Endometrial microvascular endothelial cells (primary cell): Measurements from ENCODE around the gene DMRTC1. TPM values are rescaled to one million over a fixed set of nuclear protein-coding genes. Genes with fewer than 3 reads are reported as not detected.
"Not testable (repeated sequence)": the region's sequence is repeated elsewhere in the genome, so short reads cannot be mapped to it uniquely, and the experiment has no call there.

Experiments used
- in situ Hi-C: cut with HindIII; loops from 2 replicates; pipeline ENCODE4 v1.10.0; 2017; ENCODE audit warnings: low sequenced_read_pairs, low pct_unique_long_range_greater_than_20kb; ENCODE audit errors: inconsistent ontology term
- total RNA-seq: library from RNA; depleted of rRNA; stranded (reverse); fragments of >200 nt; gene quantifications from one replicate; pipeline ENCODE4 v1.2.3, GENCODE V29; 2015; ENCODE audit errors: inconsistent ontology term

The DMRTC1 gene
- total RNA-seq, result not detected

- in situ Hi-C loops, result not testable (repeated sequence)
Measured at GRCh38 chrX:72943819-72944169, at the start of gene DMRTC1. DMRTC1 (minus strand) TSS chrX:72943837; CDS start chrX:72875694, 68,143 bp downstream.

- in situ Hi-C loops, result not testable (repeated sequence)
Measured at GRCh38 chrX:72980894-72981469, 37.3 kb upstream of the DMRTC1 start.

GRCh38 chrX:72974885-72975284 is 31.2 kb upstream of the DMRTC1 start:
- in situ Hi-C loops, result not testable (repeated sequence)

- in situ Hi-C loops, result not testable (repeated sequence)
Measured at GRCh38 chrX:72971859-72972258, 28.2 kb upstream of the DMRTC1 start.

DNA sequence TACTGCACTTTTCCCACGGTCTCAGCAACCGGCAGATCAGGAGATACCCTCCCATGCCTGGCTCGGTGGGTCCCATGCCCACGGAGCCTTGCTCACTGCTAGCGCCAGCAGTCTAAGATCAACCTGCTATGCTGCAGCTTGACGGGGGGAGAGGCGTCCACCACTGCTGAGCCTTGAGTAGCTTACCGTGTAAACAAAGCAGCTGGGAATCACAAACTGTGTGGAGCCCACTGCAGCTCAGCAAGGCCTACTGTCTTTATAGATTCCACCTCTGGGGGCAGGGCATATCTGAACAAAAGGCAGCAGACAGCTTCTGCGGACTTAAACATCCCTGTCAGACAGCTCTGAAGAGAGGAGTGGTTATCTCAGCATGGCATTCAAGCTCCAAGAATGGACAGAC is 16.3 kb upstream of the DMRTC1 start:
- in situ Hi-C loops, result not testable (repeated sequence)

- in situ Hi-C loops, result not testable (repeated sequence)
Measured at GRCh38 chrX:72943035-72943818, 410 bp downstream of the DMRTC1 start.

DNA sequence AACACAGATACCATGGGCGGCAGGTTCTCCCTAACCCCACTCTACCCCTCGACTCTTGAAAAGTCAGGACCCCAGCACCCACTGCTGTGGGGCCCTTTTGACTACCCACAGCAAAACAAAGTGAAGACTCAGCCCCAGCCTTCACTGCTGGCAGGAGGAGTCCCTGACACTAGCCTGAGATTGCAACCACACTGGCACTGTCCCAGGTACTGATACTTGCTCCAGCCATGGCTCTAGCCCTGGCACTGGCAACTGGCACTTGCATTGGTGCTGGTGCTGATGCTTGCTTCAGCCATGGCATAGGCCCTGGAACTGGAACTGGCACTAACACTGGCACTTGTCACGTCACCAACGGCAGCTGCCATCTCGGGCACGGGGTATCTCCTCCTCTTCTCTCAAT is 1.4 kb downstream of the DMRTC1 start:
- in situ Hi-C loops, result not testable (repeated sequence)

GRCh38 chrX:72937906-72938305 is 5.7 kb downstream of the DMRTC1 start, which contains the start of gene FAM236A:
FAM236A (plus strand) TSS chrX:72938206; CDS start chrX:72938263, 57 bp downstream.
- in situ Hi-C loops, result not testable (repeated sequence)

DNA sequence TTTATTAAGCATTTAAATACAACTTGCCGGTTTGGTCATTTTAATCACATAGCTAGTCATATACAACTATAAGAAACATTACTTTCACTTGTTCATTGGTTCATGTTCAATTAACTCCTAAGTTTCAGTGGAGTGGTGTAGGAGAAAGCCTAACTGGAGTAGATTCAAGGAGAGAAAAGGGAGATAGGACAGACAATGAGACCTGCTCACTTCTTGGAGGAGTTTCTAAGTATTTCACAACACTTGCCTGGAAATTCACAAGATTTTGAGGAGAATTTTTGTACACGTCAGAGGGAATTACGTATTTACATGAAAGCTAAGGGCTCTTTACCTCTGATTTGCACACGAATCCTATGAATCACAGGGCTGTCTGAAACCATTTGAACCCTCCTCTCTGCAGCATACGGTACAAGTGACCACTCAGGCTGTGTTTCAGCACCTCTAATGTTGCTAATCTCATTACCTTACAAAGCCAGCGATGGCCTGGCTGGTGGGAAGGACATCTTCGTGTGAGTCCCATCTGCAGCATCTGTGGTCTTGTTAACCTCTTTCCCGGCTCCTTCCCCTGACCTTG is 6.7 kb downstream of the DMRTC1 start:
- in situ Hi-C loops, result not testable (repeated sequence)

- in situ Hi-C loops, result not testable (repeated sequence)
Measured at GRCh38 chrX:72936455-72936854, 7.2 kb downstream of the DMRTC1 start.

DNA sequence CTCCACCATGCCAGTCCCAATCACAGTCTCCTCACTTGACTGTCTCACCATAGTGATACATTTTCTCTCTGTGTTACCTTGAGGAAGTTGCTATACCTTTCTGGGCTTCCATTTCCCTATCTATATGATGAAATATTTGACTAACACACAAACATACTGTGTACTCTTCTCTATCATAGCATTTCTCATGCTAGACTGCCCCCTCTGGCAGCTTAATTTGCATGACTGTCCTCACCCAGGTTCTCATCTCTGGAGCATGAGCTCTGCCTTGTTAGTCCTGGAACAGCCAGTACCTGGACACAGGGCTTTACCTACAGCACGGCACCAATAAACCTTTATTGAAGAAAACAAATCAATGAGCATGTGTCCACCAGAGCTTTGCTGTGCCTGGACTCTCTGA is 11.4 kb downstream of the DMRTC1 start:
- in situ Hi-C loops, result not testable (repeated sequence)

DNA sequence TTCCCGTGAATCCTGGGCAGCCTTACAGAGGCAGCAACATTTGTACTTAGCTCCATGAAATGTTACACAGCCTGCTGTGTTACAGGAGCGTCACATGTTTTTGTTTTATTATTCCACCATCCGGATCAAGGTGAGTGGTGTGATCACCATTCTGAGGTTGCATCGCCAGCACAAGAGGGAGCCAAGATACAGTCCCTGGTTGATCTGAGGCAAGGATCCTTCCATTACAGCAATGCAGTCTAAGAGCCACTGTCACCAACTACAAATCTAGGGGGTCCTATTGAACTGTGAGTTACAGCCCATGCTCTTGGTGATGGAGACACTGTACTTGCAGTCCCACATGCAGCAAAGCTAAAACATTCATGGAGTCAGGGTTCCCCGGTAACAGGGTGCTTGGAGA is 27.5 kb downstream of the DMRTC1 start:
- in situ Hi-C loops, result not testable (repeated sequence)

DNA sequence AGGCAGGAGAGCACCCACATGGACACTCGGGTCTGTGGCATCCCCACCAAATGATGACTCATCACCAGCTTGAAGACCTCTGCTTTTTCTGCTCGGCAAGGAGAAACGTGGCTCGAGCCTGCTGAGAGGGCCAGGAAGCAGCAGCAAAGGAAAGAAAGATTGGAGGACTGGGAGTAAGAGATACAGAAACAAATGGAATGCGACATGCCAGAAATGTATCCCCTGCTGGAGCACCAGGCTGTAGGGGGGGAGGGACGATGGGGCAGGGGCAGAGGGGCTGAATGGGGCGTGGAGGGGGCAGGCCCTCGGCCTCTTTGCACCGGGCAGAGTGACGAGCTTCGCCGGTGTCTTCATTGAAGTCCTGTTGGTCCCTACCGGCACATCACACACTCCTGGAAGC is 31.3 kb downstream of the DMRTC1 start, which contains the start of gene FAM236C:
Gene FAM236C, plus strand, starts transcription at position 301 of the 400 bp plus-strand sequence. CDS start 100 bp downstream, outside the sequence.
- in situ Hi-C loops, result not testable (repeated sequence)

DNA sequence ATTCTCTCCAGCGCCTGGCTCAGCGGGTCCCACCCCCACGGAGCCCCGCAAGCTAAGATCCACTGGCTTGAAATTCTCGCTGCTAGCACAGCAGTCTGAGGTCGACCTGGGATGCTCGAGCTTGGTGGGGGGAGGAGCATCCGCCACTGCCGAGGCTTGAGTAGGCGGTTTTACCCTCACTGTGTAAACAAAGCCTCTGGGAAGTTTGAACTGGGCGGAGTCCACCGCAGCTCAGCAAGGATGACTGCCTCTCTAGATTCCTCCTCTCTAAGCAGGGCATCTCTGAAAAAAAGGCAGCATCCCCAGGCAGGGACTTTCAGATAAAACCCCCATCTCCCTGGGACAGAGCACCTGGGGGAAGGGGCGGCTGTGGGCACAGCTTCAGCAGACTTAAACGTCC is 53.9 kb downstream of the DMRTC1 start:
- in situ Hi-C loops, result not testable (repeated sequence)

DNA sequence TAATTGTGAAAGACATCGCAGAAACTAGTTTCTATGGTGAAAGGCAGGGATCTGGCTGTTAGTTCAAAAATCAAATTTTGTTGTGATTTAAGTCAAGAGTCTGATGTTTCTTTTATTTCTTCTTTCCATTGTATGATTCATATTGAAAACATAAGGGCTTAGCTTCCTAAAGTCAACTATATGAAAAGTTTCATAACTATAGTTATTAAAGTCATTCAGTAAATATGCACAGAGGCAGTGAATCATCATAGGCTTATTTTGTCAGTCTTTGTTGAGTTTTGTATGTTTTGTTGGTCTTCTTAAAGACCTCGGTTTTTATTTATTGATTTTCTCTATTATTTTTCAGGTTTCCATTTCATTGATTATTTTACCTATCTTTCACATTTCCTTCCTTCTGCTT is 60.7 kb downstream of the DMRTC1 start:
- in situ Hi-C loops, result not testable (repeated sequence)

DNA sequence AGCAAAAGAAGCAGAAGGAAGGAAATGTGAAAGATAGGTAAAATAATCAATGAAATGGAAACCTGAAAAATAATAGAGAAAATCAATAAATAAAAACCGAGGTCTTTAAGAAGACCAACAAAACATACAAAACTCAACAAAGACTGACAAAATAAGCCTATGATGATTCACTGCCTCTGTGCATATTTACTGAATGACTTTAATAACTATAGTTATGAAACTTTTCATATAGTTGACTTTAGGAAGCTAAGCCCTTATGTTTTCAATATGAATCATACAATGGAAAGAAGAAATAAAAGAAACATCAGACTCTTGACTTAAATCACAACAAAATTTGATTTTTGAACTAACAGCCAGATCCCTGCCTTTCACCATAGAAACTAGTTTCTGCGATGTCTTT is 106.1 kb downstream of the DMRTC1 start:
- in situ Hi-C loops, result not testable (repeated sequence)

GRCh38 chrX:72830701-72831100 is 112.9 kb downstream of the DMRTC1 start:
- in situ Hi-C loops, result not testable (repeated sequence)
